GM21619 (cell line): ENCODE results near the gene GNPAT.
A peak's percentile ranks its signal among the peaks of the same experiment; 100 is the strongest.

Experiments
- ATAC-seq: cut with Tn5 transposase; IDR thresholded peaks from one replicate; pipeline ENCODE4 v1.9.1; 2021; ENCODE audit not compliant: unreplicated experiment

Gene GNPAT

DNA sequence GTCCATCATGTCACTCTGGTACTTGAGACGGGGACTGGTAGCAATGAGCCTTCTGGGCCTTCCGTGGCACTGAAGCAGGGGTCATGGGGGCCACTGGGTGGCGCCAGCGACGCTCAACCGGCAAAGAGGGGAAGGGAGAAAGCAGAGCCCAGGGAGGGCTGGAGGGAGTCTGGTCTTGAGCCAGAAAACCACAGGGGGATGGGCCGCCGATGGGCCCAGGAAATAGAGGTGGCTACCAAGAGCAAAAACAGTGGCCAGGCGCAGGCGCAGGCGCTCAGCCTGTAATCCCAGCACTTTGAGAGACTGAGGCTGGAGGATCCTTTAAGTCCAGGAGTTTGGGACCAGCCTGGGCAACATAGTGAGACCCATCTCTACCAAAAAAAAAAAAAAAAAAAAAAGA is 74.9 kb downstream of the GNPAT start:
- ATAC-seq, result peak; percentile 78

DNA sequence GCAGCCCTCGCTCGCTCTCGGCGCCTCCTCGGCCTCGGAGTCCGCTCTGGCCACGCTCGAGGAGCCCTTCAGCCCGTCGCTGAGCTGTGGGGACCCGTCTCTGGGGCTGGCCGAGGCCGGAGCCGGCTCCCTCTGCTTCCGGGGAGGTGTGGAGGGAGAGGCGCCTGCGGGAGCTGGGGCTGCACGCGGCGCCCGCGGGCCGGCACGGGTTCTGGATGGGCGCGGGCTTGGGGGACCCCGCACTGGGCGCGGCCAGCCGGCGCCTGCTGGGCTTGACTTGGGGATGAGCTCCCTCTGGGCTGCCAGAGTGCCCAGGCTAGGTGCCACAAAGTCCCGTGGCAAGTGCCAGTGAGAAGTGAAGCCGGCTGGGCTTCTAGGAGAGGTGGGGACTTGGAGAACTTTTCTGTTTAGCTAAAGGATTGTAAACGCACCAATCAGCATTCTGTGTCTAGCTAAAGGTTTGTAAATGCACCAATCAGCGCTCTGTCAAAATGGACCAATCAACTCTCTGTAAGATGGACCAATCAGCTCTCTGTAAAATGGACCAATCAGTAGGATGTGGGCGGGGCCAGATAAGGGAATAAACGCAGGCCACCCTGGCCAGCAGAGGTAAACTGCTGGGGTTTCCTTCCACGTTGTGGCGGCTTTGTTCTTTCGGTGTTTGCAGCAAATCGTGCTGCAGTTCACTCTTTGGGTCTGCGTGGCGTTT is 76.4 kb downstream of the GNPAT start:
- no peak for ATAC-seq

DNA sequence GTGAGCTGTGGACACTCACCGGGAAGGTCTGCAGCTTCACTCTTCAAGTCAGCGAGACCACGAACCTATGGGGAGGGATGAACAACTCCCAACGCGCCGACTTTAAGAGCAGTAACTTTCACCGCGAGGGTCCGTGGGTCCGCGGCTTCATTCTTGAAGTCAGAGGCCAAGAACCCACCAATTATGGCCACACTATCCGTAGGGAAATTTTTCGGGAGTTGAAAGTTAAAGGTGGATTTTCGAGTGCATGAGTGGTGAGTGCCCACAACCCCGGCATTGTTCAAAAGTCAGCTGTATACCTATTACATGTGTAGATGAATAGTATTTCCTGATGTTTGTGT is 77.0 kb downstream of the GNPAT start:
- no peak for ATAC-seq

DNA sequence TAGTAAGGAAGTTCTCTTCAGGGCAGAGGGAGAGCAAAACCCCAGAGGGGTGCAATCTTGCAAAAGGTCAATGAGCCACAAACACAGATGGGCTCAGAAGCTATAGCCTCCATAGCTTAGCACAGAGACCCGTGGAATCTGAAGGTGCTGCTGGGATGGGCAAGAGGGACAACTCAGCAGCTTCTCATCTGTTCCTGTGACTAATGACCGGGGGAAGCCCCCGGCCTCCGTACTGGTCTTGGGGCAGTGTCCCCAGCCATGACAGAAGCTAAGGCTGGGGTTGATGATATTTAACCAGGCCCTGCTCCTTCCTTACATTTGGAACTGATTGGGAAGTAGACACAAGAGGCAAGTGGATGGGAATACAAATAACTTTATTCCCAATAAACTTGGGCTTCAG is 77.6 kb downstream of the GNPAT start:
- no peak for ATAC-seq

DNA sequence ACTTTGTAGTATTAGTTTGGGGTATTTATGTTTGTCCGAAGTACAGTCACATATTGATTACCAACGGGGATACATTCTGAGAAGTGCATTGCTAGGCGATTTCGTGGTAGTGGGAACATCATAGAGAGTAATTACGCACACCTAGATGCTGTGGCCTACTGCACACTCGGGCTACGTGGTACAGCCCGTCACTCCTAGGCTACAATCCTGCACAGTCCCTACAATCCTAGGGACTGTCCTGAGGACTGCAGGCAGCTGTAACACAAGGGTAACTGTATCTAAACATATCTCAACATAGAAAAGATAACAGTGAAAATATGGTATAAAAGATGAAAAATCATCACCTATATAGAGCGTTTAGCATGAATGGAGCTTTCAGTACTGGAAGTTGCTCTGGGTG is 78.1 kb downstream of the GNPAT start:
- ATAC-seq, result no peak

DNA sequence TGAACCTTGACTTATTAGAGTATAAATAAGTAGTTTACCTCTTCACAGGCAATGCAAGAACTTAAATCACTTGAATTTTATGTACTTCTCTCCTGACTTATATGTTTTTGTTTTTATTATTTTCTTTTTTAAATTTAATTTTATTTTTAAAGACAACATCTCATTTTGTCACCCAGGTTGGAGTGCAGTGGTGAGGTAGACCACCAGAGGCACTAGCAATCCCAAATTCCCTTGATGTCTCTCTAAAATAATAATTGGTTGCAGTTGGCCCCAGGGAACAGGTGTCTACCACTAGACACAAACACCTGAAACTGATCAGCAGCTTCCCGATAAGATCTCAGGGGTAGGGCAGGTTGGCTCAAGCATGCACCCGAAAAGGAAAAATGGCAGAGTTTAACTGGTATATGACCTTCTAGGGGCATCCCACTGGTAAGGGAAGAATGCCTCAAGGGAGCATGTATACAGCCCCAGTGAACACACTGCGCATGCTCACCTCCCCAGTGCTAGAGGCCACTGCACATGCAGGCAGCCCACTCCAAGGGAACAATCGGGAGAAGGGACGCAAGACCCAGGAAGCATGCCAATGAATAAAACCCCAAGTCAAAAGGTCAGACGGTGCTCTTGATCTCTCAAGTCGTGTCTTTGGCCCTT is 82.0 kb downstream of the GNPAT start:
- ATAC-seq, result no peak

DNA sequence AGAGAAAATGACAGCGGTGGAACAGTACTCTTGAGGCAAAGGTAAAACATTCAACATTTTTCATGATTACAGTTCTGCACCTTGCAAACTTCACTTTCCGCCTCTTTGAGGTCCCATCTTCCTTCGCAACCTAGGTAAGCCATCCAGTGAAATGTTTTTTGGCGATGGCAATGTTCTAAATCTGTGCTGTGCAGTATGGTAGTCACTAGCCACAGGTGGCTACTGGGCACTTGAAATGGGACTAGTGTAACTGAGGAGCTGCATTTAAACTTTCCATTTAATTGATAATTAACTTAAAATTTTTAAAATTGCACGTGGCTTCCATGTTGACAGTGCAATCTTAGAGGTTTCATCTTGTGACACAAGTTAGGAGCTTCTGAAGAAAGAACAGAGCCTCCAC is 83.6 kb downstream of the GNPAT start:
- ATAC-seq, result no peak

DNA sequence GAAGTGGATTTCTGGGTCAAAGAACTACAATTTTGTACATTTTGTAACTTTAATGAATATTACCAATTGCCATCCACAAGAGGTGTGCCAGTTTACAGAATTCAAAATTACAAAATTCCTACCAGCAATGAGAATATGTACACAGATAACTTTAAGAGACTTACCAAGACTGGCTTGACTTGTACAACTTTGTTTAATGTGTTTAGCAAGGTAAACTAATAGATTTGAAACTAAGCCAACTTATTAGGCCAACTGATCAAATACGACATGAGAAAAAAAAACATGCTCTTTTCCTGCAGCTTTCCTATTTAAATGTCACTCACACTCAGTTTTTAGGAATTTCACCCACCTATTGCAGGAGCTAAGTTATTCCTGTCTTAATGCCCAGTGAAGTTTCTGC is 85.2 kb downstream of the GNPAT start:
- ATAC-seq, result no peak
